ENCODE measurements around the gene PAQR4.
"Not testable (repeated sequence)": the region's sequence is repeated elsewhere in the genome, so short reads cannot be mapped to it uniquely, and the experiment has no call there.

The PAQR4 gene

GRCh38 chr16:2929693-2930092 lies 39.5 kb upstream of the PAQR4 start:
- Histone ChIP-seq H3K4me1 (ENCODE audit: control insufficient read depth, insufficient read depth, low read length, poor library complexity, severe bottlenecking) (peaks cover under 1% of the 10 kb centered on the region), H3K4me3 (ENCODE audit: extremely low read depth, insufficient read depth, low read length, poor library complexity, severe bottlenecking) (no peak overlapping the region), H3K9me3 (ENCODE audit: control insufficient read depth, low read length) (no peaks in the 10 kb centered on the region), H3K27ac (ENCODE audit: low read depth, low read length, severe bottlenecking) (no peak overlapping the region), H3K36me3 (ENCODE audit: control insufficient read depth, insufficient read depth, low read length) (peaks cover 25% of the 10 kb centered on the region)
- 96 to 97% methylated on average over 11 to 14 of the region's 14 CpGs for WGBS, 2 experiments (ENCODE audit: insufficient coverage in 2 of 2)

- H3K27ac ChIP-seq (ENCODE audit: low read depth, low read length, severe bottlenecking): no peak overlapping the region
- 94 to 98% methylated on average over 10 to 13 of the region's 15 CpGs for WGBS, 2 experiments (ENCODE audit: insufficient coverage in 2 of 2)
- H3K9me3 ChIP-seq (ENCODE audit: control insufficient read depth, low read length): no peaks in the 10 kb centered on the region
Measured at GRCh38 chr16:2930236-2930635, 38.9 kb upstream of the PAQR4 start.

GRCh38 chr16:2931231-2931914 lies 37.8 kb upstream of the PAQR4 start:
- H3K4me1 ChIP-seq (ENCODE audit: control insufficient read depth, insufficient read depth, low read length, poor library complexity, severe bottlenecking); H3K4me3 ChIP-seq (ENCODE audit: extremely low read depth, insufficient read depth, low read length, poor library complexity, severe bottlenecking); H3K27ac ChIP-seq (ENCODE audit: low read depth, low read length, severe bottlenecking); H3K9me3 ChIP-seq (ENCODE audit: control insufficient read depth, low read length): not testable (repeated sequence)
- H3K36me3 ChIP-seq (ENCODE audit: control insufficient read depth, insufficient read depth, low read length): peaks cover 35% of the 10 kb centered on the region
- 84 to 90% methylated on average over 5 to 7 of the region's 13 CpGs for WGBS, 2 experiments (ENCODE audit: insufficient coverage in 2 of 2)

More at GRCh38 chr16:2930236-2930635, 38.9 kb upstream of the PAQR4 start:
- Histone ChIP-seq H3K36me3 (ENCODE audit: control insufficient read depth, insufficient read depth, low read length) (peaks cover 29% of the 10 kb centered on the region), H3K4me1 (ENCODE audit: control insufficient read depth, insufficient read depth, low read length, poor library complexity, severe bottlenecking) (no peaks in the 10 kb centered on the region), H3K4me3 (ENCODE audit: extremely low read depth, insufficient read depth, low read length, poor library complexity, severe bottlenecking) (no peak overlapping the region)

GRCh38 chr16:2933136-2933535 lies 36.0 kb upstream of the PAQR4 start:
- H3K36me3 ChIP-seq (ENCODE audit: control insufficient read depth, insufficient read depth, low read length): peaks cover 46% of the 10 kb centered on the region
- H3K27ac ChIP-seq (ENCODE audit: low read depth, low read length, severe bottlenecking): no peak overlapping the region
- WGBS, 2 experiments (ENCODE audit: insufficient coverage in 2 of 2): 95 to 97% methylated on average over 30 of the region's 30 CpGs
- H3K4me3 ChIP-seq (ENCODE audit: extremely low read depth, insufficient read depth, low read length, poor library complexity, severe bottlenecking): no peak overlapping the region
- H3K4me1 ChIP-seq (ENCODE audit: control insufficient read depth, insufficient read depth, low read length, poor library complexity, severe bottlenecking): no peaks in the 10 kb centered on the region
- no peaks in the 10 kb centered on the region for H3K9me3 ChIP-seq (ENCODE audit: control insufficient read depth, low read length)

GRCh38 chr16:2933701-2934100 lies 35.4 kb upstream of the PAQR4 start:
- peaks cover 49% of the 10 kb centered on the region for H3K36me3 ChIP-seq (ENCODE audit: control insufficient read depth, insufficient read depth, low read length)
- H3K27ac ChIP-seq (ENCODE audit: low read depth, low read length, severe bottlenecking): no peak overlapping the region
- WGBS, 2 experiments (ENCODE audit: insufficient coverage in 2 of 2): 92 to 94% methylated on average over 10 to 21 of the region's 22 CpGs
- H3K4me3 ChIP-seq (ENCODE audit: extremely low read depth, insufficient read depth, low read length, poor library complexity, severe bottlenecking): no peak overlapping the region
- H3K9me3 ChIP-seq (ENCODE audit: control insufficient read depth, low read length): no peaks in the 10 kb centered on the region
- H3K4me1 ChIP-seq (ENCODE audit: control insufficient read depth, insufficient read depth, low read length, poor library complexity, severe bottlenecking): no peaks in the 10 kb centered on the region

GRCh38 chr16:2934450-2934849 lies 34.7 kb upstream of the PAQR4 start:
- no peak overlapping the region for H3K27ac ChIP-seq (ENCODE audit: low read depth, low read length, severe bottlenecking)
- H3K4me1 ChIP-seq (ENCODE audit: control insufficient read depth, insufficient read depth, low read length, poor library complexity, severe bottlenecking): no peaks in the 10 kb centered on the region
- H3K9me3 ChIP-seq (ENCODE audit: control insufficient read depth, low read length): no peaks in the 10 kb centered on the region
- no peak overlapping the region for H3K4me3 ChIP-seq (ENCODE audit: extremely low read depth, insufficient read depth, low read length, poor library complexity, severe bottlenecking)
- 94 to 96% methylated on average over 15 of the region's 15 CpGs for WGBS, 2 experiments (ENCODE audit: insufficient coverage in 2 of 2)
- peaks cover 51% of the 10 kb centered on the region for H3K36me3 ChIP-seq (ENCODE audit: control insufficient read depth, insufficient read depth, low read length)

- Histone ChIP-seq H3K36me3 (ENCODE audit: control insufficient read depth, insufficient read depth, low read length) (peaks cover 57% of the 10 kb centered on the region), H3K4me3 (ENCODE audit: extremely low read depth, insufficient read depth, low read length, poor library complexity, severe bottlenecking) (no peak overlapping the region), H3K4me1 (ENCODE audit: control insufficient read depth, insufficient read depth, low read length, poor library complexity, severe bottlenecking) (no peaks in the 10 kb centered on the region), H3K27ac (ENCODE audit: low read depth, low read length, severe bottlenecking) (no peak overlapping the region), H3K9me3 (ENCODE audit: control insufficient read depth, low read length) (no peaks in the 10 kb centered on the region)
- 90 to 94% methylated on average over 13 to 19 of the region's 22 CpGs for WGBS, 2 experiments (ENCODE audit: insufficient coverage in 2 of 2)
Measured at GRCh38 chr16:2936436-2937011, 32.6 kb upstream of the PAQR4 start.

- H3K4me1 ChIP-seq (ENCODE audit: control insufficient read depth, insufficient read depth, low read length, poor library complexity, severe bottlenecking): no peaks in the 10 kb centered on the region
- H3K4me3 ChIP-seq (ENCODE audit: extremely low read depth, insufficient read depth, low read length, poor library complexity, severe bottlenecking): no peak overlapping the region
- no peaks in the 10 kb centered on the region for H3K9me3 ChIP-seq (ENCODE audit: control insufficient read depth, low read length)
- no peak overlapping the region for H3K27ac ChIP-seq (ENCODE audit: low read depth, low read length, severe bottlenecking)
- 89 to 96% methylated on average over 21 of the region's 24 CpGs for WGBS, 2 experiments (ENCODE audit: insufficient coverage in 2 of 2)
- peaks cover 60% of the 10 kb centered on the region for H3K36me3 ChIP-seq (ENCODE audit: control insufficient read depth, insufficient read depth, low read length)
Measured at GRCh38 chr16:2937170-2937569, 32.0 kb upstream of the PAQR4 start.

GRCh38 chr16:2938206-2938605 lies 30.9 kb upstream of the PAQR4 start:
- H3K4me3 ChIP-seq (ENCODE audit: extremely low read depth, insufficient read depth, low read length, poor library complexity, severe bottlenecking): no peak overlapping the region
- H3K36me3 ChIP-seq (ENCODE audit: control insufficient read depth, insufficient read depth, low read length): peaks cover 70% of the 10 kb centered on the region
- no peak overlapping the region for H3K27ac ChIP-seq (ENCODE audit: low read depth, low read length, severe bottlenecking)
- WGBS, 2 experiments (ENCODE audit: insufficient coverage in 2 of 2): 94 to 99% methylated on average over 10 to 12 of the region's 12 CpGs
- H3K4me1 ChIP-seq (ENCODE audit: control insufficient read depth, insufficient read depth, low read length, poor library complexity, severe bottlenecking): no peaks in the 10 kb centered on the region
- no peaks in the 10 kb centered on the region for H3K9me3 ChIP-seq (ENCODE audit: control insufficient read depth, low read length)

GRCh38 chr16:2939968-2940367 lies 29.2 kb upstream of the PAQR4 start:
- Histone ChIP-seq H3K27ac (ENCODE audit: low read depth, low read length, severe bottlenecking) (no peak overlapping the region), H3K4me3 (ENCODE audit: extremely low read depth, insufficient read depth, low read length, poor library complexity, severe bottlenecking) (no peak overlapping the region), H3K4me1 (ENCODE audit: control insufficient read depth, insufficient read depth, low read length, poor library complexity, severe bottlenecking) (no peaks in the 10 kb centered on the region), H3K9me3 (ENCODE audit: control insufficient read depth, low read length) (no peaks in the 10 kb centered on the region), H3K36me3 (ENCODE audit: control insufficient read depth, insufficient read depth, low read length) (peaks cover 65% of the 10 kb centered on the region)
- 90% methylated on average over 2 of the region's 2 CpGs; no CpG with 5 or more reads in 1 of the 2 experiments for WGBS, 2 experiments (ENCODE audit: insufficient coverage in 2 of 2)

- peaks cover 61% of the 10 kb centered on the region for H3K36me3 ChIP-seq (ENCODE audit: control insufficient read depth, insufficient read depth, low read length)
- no peak overlapping the region for H3K4me3 ChIP-seq (ENCODE audit: extremely low read depth, insufficient read depth, low read length, poor library complexity, severe bottlenecking)
- H3K27ac ChIP-seq (ENCODE audit: low read depth, low read length, severe bottlenecking): no peak overlapping the region
- WGBS, 2 experiments (ENCODE audit: insufficient coverage in 2 of 2): 95 to 98% methylated on average over 4 of the region's 4 CpGs
- H3K4me1 ChIP-seq (ENCODE audit: control insufficient read depth, insufficient read depth, low read length, poor library complexity, severe bottlenecking): no peaks in the 10 kb centered on the region
- H3K9me3 ChIP-seq (ENCODE audit: control insufficient read depth, low read length): peaks cover 5% of the 10 kb centered on the region
Measured at GRCh38 chr16:2942045-2942444, 27.1 kb upstream of the PAQR4 start.
